Islet precursor cell (in vitro differentiated cells): ENCODE results near the gene GATC.
A peak's percentile ranks its signal among the peaks of the same experiment; 100 is the strongest.
"Not testable (repeated sequence)": the region's sequence is repeated elsewhere in the genome, so short reads cannot be mapped to it uniquely, and the experiment has no call there.

Experiments used
- DNase-seq: peaks from one replicate; pipeline ENCODE4 v3.0.0-alpha.2; 2018

Gene GATC

DNA sequence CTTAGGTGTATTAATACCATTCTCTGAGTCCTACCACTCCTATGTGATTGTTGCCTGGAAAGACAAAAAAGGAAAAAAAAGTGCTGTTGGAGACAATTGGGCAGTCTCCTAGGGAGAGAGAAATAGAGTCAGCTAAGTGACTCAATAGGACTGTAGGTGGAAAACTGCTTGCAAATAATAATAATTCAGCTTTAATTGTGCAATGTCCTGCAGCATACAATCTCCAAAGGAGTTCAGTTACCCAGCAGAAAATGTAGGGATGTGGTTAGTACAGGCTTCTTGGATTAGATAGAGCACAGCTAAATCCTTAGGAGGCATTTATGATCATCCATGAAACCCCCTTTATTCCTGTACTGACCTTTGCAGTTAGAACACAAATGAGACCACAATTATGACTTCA lies 26.3 kb downstream of the GATC start:
- DNase-seq, result no peak

DNA sequence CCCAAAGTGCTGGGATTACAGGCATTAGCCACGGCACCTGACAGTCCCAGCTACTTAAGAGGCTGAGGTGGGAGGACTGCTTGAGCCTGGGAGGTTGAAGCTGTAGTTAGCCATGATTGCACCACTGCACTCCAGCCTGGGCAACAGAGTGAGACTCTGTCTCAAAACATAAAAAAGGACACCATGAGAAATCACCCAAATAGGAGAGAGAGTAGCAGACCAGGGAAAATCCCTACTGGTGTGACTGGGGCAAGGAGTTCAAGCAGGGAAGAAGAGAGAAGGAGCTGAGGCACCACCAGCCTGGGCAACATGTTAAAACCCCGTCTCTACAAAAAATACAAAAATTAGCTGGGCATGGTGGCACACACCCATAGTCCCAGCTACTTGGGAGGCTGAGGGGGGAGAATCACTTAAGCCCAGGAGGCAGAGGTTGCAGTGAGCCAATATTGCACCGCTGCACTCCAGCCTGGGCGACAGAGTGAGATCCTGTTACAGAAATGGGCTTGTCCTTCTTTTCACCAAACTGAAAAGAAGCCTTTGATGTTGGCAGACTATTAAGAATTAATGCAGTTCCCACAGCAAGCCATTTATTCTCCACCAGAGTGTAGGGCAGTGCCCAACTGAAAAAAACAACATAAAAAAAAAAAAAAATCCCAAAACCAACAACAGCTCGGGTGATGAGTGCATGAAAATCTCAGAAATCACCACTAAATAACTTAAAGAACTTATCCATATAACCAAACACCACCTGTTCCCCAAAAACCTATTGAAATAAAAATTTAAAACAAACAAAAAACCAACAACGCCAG lies 27.8 kb downstream of the GATC start:
- DNase-seq, result no peak

DNA sequence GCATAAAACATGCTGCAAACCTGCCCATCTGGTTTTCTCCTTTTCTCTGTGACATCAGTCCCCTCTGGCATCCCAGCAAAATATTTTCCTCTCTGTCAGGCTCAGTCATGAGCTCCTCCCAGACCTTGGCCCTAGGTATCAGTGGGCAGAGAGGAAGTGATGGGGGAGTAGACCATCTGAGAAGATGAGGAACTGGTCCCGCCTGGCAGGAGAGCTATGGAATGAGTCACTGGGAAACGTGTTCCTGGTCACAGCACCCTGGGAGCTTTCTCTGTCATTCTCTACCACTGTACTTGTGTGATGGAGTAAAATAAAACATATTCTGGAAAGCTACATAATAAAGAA lies 28.3 kb downstream of the GATC start:
- peak; percentile 97 for DNase-seq

DNA sequence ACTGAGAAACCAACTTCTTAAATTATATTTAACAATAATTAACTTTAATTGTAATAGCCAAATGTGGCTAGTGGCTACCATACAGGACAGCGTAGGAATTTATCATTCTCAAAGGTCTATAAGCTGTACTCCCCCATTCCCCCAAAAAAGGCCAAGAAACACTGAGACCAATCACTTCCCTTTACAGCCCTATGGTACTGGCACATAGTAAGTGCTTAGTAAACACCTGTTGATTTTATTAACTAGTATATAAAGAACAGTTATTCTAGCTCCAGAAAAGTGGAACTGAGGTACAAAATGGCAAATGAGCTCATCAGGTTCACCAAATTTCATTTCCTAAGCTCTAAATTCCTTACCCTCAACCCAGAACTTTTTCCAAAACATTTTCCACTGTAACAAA lies 29.4 kb downstream of the GATC start:
- DNase-seq, result no peak

DNA sequence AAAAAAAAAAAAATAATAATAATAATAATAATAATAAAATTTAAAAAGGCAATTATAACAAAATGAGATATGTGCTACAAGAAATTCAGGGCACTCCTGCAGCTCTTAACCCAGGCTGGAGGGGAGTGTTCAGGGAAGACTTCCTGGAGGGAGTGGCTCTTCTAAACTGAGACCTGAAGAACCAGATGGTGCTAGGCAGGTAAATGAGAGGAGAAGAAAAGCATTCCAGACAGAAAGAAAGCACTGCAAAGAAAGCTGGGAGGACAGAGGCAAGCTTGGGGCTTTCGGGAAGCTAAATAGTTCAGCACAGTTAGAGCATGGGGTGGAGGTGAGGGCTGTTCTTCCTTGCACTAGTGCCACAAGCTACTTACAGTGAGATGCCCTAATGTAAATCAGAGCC lies 33.2 kb downstream of the GATC start:
- DNase-seq, result no peak

DNA sequence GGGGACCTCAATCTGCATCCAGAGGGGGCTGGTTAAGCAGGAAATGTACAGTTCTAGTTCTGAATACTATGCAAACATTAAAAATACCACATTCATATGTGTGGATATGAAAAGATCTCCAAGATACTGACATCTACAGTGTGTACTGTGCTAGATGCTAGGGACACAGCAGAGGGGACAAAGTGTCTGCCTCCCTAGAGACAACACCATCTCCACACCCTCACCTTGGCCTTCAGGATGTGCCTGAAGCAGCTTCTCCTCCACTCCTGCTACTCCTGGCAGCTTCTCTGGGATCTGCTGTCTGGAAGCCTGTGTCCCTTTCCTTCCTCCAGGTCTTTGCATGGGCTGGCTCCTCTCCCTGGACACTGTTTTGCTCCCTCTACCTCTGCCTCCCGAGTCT lies 34.0 kb downstream of the GATC start:
- DNase-seq, result no peak

DNA sequence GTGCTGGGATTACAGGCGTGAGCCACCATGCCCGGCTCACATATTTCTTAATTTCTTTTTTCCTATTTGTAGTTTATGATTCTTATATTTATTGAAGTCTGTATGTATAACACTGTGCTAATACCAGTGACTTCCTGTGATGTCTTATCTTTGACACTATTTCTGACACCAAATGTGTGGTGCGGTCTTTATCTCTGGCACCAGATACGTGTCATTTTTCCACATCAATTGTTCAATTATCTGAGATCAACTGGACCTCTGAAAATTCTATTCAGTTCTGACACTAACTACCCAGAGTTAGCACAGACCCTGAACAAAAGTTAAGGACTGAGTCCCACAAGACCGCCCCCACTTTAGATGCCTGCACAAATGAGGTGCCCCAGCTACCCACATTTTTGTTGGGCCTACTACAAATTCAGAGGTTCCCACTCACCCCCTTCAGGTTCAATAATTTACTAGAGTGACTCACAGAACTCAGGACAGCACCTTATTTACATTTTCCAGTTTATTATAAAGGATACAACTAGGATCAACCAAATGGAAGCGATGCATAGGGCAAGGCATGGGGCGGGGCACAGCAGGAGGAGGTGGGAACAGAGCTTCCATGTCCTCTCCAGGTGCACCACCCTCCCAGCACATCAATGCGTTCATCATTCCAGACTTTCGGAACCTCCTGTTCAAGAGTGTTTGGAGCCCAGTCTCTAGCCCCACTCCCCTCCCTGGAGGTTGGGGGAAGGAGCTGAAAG lies 35.0 kb downstream of the GATC start:
- DNase-seq, result no peak

DNA sequence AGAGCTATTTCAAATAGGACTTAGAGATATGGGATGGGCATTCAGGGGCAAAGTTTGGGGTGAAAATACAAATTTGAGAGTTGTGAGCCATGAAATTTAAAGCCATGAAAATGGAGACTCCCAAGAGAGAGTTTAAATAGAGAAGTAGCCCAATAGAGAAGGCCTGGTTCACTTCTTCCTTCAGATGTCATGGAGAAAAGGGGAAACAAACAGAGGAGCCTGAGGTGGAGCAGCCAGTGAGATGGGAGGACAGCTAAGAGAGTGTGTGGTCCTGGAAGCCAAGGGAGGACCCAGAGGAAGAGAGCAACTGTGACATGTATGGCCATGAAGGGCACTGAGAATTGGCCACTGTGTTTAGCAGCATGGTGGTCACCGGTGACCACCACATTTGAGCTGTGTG lies 37.4 kb downstream of the GATC start:
- no peak for DNase-seq

DNA sequence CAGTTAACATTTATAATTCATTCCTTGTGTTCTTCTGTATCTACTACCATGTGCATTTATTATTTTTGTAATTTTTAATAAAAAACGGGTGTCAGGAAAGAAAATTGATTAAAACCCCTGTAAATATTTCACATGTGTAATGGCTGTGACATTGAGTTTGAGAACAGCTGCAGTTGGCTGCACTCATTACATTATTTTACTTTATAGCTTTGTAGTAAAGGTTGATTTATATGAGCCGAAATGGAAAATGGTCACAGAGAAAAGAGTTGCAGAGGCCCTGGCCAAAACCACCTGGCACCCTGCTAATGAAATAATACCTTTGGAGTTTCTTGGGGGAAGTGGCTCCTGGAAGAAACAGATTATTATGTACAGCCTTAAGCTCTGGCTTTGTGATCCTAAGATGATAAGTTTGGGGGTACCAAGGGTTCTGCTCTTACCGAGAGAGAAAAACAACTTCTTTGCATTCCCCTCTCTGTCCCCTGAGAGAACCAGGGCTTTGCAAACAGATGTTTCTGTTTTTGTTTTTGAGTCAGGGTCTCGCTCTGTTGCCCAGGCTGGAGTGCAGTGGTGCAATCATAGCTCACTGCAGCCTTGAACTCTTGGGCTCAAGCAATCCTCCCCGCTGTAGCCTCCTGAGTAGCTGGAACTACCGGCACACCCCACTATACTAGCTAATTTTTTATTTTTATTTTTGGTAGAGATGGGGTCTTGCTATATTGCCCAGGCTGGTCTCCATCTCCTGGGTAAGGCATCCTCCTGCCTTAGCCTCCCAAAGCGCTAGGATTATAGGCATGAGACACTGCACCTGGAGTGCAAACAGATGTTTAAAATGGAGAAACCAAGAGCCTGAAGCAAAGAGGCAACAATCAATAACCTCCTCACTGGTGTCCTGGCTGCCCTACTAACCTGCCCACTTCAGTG lies 40.0 kb downstream of the GATC start:
- no peak for DNase-seq

DNA sequence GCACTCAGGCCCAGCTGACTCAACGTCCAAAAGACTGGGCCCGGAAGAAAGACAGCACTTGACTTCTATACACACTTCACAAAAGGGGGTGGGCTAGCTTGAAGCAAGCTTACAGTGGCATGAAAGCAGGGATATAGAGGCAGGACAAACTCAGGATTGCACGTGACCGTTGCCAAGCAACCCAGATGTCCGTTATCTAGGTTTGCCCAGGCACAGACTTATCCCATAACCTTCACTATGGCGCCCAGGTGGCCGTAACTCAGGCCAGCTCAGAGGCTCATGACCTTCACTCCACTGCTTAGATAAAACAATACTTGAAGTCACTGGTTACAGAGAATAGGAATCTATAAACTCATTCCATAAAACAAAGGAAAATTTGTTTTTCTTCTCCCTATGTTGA lies 41.3 kb downstream of the GATC start:
- not testable (repeated sequence) for DNase-seq

DNA sequence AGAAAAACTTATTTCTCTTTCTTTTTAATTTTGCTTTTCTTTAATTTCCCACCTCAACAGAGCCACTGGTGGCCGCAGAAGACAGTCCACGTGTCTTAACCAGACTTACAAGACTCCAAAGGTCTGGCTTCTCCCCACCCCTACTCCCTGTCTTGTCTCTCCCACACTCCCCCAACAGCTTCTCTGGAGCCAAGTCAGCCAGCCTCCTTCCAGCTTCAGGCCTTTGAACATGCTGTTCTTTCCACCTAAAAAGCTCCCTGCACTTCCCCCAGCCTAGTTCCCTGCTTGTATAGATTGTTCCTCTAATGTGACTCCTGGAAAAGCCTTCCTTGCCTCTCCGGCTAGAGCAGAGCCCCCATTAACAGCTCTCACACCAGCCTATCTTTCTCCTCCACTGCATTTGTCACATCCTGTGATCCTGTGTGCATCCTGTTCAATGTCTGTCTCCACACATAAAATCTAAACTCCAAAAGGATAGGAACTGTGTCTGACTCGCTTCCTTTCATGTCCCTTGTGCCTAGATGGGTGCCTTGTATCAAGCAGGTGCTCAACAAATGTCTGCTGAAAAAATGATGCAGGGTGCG lies 41.9 kb downstream of the GATC start:
- no peak for DNase-seq

DNA sequence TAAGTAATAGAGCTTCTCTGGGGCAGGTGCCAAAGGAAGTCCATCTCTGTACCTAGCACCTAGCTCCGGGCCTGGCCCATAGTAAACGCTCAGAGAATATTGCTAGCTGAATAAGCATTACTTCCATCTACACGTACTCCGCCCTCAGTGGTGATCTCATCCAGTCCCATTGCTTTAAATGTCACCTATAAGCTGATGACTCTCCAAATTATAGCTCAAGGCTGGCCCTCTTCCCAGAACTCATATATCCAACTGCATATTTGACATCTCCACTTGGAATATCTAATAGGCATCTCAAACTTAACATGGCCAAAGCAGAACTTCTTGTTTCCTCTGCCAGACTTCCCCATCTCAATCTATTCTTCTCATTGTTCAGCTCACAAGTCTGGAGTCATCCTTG lies 42.8 kb downstream of the GATC start:
- DNase-seq, result no peak

DNA sequence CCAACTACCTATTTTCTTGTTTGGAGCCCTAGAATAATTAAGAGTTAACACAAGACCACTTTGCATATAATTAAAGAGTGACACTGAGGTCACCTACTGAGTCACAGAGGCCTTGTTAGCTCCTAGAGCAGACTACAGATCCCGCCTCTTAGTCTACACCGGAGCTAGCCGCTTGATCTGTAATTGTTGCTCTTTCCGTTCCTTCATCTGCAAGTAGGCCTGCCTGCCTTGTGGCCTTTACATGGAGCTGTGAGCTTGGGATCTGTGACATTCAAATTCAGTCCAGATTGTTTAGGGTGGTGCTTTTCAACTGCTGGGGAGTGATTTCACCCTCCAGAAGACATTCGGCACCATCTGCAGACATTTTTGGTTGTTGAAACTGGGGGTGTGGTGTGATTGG lies 44.1 kb downstream of the GATC start:
- no peak for DNase-seq

DNA sequence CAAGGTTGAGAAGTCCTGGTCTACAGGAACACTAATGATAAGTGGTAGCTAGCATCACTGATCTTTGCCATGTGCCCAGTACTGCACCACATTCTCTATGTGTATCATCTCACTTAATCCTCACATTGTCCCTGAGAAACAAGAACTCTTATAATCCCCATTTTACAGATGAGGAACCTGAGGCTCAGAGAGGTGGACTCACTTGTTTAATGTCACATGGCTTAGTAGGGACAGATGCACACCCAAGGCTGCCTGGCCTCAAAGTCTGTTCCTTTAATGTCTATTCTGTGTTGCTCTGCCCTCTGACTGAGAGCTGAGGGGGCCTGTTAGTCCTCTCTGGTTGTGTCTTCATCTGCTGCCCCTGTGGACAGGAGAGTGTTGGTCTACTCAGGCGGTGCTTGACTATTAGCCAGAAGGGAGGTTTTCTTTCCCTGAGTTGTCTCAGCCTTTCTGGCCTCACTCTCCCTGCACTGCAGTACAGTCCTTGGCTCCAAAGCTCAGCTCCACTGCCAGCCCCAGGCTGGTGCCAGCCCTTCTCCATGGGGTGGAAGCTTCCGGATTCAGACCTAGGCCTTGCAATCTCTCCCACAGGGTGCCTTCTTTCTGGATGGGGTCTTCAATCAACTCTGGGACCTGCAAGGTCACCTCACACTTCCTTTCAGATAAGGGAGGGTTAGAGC lies 44.7 kb downstream of the GATC start:
- no peak for DNase-seq

DNA sequence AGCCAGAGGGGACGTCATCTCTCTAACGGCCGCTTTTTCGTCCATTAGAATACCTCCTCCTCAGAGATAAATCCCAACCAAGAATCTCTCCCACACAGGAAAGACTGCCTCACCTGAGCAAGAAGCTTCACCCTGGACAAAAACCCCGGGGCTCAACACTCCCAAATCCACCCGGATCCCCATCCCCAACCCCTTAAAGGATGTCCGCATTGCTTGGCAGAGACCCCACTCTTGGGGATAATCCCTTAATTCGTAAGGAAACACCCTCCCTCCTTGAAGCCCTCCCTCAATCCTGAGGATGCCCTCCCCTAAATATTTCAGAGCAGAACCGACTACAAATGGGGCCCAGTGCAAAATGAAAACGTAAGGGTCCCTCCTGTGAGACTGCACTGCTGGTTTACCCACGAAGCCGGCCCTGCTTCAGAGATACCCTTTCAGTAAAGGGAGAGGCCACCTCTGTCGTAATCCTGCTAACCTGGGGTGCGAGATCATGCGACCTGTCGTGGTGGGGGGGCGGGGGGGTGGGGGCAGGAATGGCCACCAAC lies 49.0 kb downstream of the GATC start:
- DNase-seq, result no peak

DNA sequence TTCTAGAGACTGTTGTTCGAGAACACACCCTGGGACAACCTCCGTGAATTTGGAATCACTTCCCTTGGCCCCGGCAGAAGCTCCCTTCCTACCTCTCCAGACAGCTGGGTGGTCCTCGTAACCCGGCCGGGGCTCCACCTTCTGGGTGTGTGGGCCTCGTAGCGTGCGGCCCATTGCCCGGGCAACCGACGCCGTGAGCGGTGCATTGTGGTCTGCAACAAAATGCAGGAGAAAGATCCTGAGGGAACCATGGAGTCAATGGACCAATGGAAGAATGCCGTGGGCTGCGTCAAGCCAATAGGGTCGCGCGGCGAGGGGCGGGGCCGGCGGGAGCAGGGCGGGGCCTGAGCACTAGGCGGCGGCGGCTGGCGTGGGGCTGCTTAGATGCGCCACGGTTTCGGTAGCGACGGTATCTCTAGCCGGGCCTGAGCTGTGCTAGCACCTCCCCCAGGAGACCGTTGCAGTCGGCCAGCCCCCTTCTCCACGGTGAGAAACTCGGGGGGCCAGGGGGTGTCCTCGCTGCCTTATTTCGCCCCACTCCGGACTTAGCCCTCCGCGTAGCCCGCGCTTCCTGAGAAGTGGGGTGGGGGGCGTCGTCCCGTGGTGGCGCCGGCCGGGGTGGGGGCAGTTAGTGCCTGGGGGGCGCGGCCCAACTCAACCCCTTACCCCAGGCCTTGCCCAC lies 49.6 kb downstream of the GATC start, which contains the start of gene DYNLL1:
DYNLL1 (plus strand) TSS at position 383 of the 682 bp plus-strand sequence. CDS start 309 bp downstream, outside the sequence.
- peak; percentile 99 for DNase-seq

DNA sequence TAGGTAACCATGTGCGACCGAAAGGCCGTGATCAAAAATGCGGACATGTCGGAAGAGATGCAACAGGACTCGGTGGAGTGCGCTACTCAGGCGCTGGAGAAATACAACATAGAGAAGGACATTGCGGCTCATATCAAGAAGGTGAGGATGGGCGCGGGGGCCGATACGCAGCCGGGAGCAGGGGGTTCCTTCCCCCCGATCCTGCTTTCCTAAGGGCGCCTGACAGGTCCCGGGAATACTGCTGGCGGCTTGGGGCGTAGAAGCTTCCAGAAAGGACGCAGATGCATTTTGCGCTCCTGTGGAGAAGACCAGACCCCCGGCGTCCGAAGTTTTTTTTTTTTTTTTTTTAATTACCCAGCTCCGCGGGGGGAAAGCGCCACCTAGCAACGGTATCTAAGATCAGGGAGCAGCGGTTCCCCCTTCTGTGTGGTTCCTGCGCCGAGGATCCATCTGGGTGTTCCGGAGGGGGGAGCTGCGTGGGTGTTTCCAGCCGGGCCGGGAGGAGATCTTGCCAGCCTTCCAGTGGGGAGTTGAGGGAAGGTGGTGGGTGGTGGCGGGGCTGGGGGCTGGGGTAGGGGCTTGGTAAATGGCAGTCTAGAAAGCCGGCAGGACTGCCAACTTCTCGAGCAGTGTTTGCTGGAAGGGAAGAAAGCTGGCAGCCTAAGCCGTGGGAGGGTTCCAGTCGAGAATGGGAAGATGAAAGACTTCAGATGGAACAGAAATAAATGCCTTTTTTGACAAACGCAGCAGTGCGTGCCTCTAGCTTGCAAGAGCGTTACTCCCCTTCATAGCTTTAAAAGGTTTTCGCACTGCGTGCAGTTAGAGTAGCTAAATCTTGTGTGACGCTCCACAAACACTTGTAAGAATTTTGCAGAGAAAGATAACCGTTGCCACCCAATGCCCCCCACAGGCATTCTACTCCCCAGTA lies 50.4 kb downstream of the GATC start:
- peak; percentile 73 for DNase-seq

DNA sequence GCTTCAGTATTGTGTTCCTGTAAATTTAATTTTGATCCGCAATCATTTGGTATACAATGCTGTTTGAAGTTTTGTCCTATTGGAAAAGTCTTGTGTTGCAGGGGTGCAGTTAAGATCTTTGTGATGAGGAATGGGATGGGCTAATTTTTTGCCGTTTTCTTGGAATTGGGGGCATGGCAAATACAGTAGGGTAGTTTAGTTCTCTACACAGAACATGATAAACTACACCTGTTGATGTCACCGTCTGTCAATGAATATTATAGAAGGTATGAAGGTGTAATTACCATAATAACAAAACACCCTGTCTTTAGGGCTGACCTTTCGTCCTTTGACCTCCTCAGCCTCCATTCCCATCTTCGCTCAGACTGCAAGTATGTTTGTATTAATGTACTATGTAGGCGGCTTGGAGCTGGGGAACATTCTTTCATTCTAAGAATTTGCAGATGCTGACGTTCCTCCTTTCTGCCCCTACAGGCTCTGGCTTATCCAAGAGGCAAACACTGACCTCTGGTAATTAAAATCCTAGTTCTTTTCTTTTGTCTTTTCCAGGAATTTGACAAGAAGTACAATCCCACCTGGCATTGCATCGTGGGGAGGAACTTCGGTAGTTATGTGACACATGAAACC lies 51.4 kb downstream of the GATC start:
- no peak for DNase-seq

DNA sequence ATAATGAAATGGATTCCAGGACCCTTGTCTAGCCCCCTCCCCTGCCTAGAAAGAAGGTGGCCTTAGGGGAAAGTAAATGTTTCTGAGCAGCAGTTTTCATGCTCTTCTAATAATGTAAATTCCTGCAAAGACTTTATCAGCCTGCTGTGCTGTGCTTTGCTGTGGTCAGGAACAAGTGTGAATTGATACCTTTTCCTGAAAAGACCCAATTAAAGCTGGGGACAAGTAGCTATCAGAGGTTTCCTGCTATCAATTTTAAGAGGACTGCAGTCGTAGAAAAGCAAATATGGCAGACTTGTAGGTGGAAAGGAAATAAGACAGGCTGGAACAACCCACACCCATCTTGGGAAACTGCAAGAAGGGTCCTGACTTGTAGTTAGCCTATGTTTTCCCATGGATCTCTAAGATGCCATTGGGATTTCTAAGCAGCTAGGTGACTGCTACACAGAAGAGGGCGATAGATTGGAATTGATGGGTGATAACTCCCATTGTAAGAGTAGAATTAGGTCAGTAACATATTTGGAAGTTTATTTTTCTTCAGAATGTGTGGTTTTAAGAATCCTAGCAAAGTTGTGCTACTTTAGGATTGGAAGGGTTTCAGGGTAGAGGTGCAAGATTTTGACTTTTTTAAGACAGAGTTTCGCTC lies 52.7 kb downstream of the GATC start:
- no peak for DNase-seq
